ENCODE results near the gene SYNPR.

SYNPR gene

DNA sequence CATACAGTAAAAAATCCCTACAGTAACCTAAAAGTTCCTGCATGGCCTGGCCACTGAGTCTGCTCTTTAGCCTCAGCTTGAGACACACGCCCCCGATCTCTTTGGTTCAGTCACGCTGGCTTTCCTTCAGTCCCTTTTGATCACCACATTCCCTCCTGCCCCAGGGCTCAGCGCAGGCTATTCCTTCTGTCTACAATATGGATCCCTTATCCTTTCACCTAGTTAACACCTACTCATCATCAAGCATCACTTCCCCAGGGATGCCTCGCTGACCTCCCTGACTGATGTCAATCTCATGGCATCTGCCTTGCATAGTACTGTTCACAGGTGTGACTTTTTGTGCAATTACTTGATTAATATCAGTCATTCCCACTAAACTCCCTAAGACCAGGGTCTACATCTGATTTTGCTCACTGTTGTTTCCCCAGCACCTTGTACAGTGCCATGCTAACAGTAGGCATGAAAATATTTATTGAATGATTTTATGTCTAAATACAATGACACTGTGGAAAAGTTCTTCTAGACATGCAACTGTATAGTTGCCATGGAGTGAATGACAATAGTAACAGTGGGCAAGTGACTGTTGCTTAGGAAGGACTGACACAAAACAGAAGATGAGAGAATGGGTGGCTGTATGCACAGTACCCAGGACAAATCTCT lies 374.1 kb downstream of the SYNPR start, which contains the start of gene SNTN:
Gene SNTN, plus strand, starts transcription at position 610 of the 660 bp plus-strand sequence. Its CDS starts 13 bp downstream, at position 623.
- DNase-seq (ENCODE audit: low read depth): no peak
- TF ChIP-seq, protein P1, sequence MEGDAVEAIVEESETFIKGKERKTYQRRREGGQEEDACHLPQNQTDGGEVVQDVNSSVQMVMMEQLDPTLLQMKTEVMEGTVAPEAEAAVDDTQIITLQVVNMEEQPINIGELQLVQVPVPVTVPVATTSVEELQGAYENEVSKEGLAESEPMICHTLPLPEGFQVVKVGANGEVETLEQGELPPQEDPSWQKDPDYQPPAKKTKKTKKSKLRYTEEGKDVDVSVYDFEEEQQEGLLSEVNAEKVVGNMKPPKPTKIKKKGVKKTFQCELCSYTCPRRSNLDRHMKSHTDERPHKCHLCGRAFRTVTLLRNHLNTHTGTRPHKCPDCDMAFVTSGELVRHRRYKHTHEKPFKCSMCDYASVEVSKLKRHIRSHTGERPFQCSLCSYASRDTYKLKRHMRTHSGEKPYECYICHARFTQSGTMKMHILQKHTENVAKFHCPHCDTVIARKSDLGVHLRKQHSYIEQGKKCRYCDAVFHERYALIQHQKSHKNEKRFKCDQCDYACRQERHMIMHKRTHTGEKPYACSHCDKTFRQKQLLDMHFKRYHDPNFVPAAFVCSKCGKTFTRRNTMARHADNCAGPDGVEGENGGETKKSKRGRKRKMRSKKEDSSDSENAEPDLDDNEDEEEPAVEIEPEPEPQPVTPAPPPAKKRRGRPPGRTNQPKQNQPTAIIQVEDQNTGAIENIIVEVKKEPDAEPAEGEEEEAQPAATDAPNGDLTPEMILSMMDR (IDR thresholded peaks at IDR 0.05; ENCODE audit: low read length, missing control alignments): no peak
- no peak within 1 kb of the TSS for H3K4me3 ChIP-seq (replicated peaks; ENCODE audit: low read depth, low read length)

DNA sequence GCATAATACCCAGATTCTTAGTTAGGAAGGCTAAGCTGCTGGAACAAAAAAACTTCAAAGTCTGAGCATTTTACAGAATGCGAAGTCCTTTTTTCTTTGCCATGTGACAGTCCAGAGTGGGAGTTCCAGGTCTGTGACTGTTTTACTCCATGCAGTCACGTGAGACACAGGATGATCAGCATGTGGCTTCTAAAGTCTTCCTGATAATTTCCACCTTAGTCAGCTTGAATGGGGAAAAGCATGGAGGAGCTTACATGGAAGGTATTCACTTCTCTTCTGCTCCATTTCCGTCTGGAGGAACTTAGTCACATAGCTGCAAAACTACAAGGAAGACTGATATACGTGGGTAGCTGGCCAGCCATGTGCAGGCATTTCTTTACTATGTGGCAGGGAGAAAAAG lies 376.1 kb downstream of the SYNPR start:
- H3K4me3 ChIP-seq (replicated peaks; ENCODE audit: low read depth, low read length): no peak overlapping the region
- DNase-seq (ENCODE audit: low read depth): peak; percentile 7
- TF ChIP-seq, protein P1 (IDR thresholded peaks at IDR 0.05; ENCODE audit: low read length, missing control alignments): no peak

DNA sequence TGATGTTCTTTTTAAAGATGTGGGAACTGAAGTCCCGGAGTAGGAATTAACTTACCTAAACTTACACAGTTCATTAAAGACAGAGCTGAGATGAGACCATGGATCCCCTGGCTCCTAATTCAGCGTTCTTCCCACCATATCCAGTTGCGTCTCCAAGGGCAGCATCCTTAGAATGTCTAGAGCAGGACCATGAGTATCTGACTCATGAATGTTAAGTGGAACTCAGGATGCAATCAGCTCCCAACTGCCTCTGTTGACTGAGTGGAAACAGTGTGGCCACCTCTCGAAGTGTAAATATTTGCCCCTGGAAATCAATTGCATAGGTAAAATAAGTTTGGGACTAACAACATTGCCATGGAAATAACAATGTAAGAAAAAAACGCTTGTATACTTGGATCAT lies 376.8 kb downstream of the SYNPR start:
- no peak overlapping the region for H3K4me3 ChIP-seq (replicated peaks; ENCODE audit: low read depth, low read length)
- TF ChIP-seq, protein P1 (IDR thresholded peaks at IDR 0.05; ENCODE audit: low read length, missing control alignments): no peak
- DNase-seq (ENCODE audit: low read depth): no peak

DNA sequence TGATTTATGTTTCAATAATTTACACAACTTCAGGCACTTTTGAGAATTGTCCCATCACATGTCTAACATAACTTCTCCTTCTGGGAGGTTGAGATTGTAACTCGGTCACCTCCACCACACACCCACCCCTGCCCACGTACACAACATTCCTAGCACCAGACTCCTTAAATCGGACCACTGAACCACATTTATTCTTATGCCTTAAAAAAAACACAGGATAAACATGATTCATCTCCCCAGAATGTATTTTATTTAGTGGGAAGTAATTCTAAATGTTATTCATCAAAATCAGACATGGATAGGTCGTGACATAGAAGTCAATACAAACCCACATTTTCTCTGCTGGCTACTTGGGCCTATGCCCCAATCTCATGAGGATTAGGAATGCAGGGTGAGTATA lies 377.4 kb downstream of the SYNPR start:
- H3K4me3 ChIP-seq (replicated peaks; ENCODE audit: low read depth, low read length): no peak overlapping the region
- TF ChIP-seq, protein P1 (IDR thresholded peaks at IDR 0.05; ENCODE audit: low read length, missing control alignments): no peak
- peak; percentile 69 for DNase-seq (ENCODE audit: low read depth)

DNA sequence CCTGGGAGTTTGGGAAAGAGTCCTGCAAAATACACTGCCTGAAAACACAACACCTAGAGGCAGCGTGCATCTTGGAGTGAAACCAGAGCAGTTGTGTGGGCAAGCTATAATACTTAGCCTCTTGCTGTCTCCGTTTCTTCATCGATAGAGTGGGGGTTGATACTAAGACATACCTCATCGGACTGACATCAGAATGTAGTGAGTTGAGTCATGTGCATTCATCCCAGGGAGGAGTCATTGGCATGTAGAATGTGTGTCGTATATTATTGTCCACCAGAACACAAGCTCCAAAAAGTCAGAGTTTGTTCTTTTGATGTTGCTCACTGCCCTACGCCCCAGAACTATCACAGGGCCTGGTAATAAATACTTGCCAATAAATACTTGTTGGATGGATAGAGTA lies 378.7 kb downstream of the SYNPR start:
- TF ChIP-seq, protein P1 (IDR thresholded peaks at IDR 0.05; ENCODE audit: low read length, missing control alignments): no peak
- H3K4me3 ChIP-seq (replicated peaks; ENCODE audit: low read depth, low read length): no peak overlapping the region
- peak; percentile 47 for DNase-seq (ENCODE audit: low read depth)

DNA sequence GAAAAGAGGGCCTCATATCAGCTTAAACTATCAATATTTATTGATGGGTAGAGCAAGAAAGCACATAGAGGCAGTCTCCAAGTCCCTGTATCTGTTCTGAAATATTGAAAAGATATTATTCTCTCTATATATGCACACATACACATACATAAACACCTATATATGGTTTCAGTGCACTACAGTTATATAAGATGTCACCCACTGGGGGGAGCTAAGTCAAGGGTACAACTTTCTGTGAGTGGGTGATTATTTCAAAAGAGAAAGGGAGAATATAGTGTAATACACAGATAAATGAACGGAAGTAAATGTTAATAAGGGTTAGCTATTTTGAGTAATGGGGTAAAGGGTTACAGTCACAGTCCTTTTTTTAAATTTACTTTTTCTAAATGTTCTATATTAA lies 383.1 kb downstream of the SYNPR start:
- H3K4me3 ChIP-seq (replicated peaks; ENCODE audit: low read depth, low read length): no peak overlapping the region
- peak; percentile 8 for DNase-seq (ENCODE audit: low read depth)
- TF ChIP-seq, protein P1 (IDR thresholded peaks at IDR 0.05; ENCODE audit: low read length, missing control alignments): peak; percentile 25

DNA sequence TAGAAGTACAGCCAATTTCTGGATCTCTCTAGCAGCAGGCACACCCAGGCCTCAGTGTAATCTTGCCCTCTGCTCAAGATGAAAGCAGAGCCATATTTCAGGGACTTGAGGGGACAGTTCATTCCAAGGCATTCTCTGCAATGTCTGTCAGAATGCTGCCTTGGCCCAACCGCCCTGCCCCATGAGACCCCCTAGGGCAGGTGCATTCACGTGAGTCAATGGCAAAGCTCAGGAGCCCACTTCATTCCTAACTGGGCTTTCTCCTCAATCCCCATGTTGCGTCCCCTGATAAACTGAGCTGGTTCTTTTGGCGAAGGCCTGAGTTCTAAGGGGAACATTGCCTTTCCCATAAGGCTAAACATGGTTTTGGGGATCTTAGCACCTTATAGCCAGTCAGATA lies 383.9 kb downstream of the SYNPR start:
- TF ChIP-seq, protein P1 (IDR thresholded peaks at IDR 0.05; ENCODE audit: low read length, missing control alignments): no peak
- no peak for DNase-seq (ENCODE audit: low read depth)
- H3K4me3 ChIP-seq (replicated peaks; ENCODE audit: low read depth, low read length): no peak overlapping the region
